HG03108 (cell line): ENCODE measurements around the gene MYCBPAP.

ENCODE experiments used
- ATAC-seq: cut with Tn5 transposase; IDR thresholded peaks from one replicate; pipeline ENCODE4 v1.9.1; 2021; ENCODE audit warnings: moderate library complexity; ENCODE audit not compliant: unreplicated experiment

The MYCBPAP gene

GRCh38 chr17:50517011-50517410, 8.8 kb downstream of the MYCBPAP start:
- no peak for ATAC-seq

- no peak for ATAC-seq
These were observed 9.5 kb downstream of the MYCBPAP start for GRCh38 chr17:50517504-50518383.

DNA sequence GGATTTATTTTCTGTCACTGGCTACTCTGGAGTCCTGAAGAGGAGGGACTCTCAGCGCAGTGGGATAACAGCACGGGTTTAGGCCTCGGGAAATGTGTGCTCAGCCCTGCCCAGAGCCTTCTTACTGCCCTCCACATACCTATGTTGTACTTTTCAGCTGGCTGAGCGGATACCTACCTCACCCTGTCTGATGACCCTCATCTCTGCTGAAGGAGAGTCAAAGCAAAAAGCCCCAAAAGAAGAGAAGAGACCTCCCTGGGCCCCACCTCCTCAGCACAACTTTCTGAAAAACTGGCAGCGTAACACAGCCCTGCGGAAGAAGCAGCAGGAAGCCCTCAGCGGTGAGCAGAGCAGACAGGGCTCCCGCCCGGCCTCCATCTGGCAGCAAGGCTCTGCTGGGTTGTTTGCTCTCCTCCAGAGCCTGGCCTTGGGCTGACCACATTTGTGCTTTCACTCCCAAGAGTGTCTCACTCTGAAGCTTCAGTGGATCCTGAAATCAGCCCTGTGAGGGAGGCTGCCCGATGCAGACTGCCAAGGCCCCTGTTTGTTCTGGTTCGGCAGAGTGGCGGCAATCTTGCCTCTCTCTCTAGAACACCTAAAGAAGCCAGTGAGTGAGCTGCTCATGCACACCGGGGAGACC, 10.3 kb downstream of the MYCBPAP start:
- ATAC-seq: no peak

- ATAC-seq: no peak
These were observed 11.0 kb downstream of the MYCBPAP start for GRCh38 chr17:50519141-50519834.

DNA sequence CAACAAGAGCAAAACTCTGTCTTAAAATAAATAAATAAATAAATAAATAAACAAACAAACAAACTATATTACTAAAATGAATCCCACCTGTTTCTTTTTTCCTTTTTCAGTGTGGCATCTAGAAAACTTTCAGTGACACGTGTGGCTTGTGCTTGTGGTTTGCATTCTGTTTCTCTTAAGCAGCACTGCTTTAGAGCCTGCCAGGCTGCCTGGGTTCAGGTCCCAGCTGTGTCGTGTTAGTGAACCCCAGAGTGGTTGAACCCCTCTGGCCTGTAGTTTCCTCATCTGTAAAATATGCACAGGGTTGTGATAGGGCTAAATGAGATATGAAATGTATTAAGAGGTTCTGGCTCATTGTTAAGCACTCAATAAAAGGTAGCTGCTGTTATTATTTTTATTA, 12.2 kb downstream of the MYCBPAP start:
- ATAC-seq: no peak

DNA sequence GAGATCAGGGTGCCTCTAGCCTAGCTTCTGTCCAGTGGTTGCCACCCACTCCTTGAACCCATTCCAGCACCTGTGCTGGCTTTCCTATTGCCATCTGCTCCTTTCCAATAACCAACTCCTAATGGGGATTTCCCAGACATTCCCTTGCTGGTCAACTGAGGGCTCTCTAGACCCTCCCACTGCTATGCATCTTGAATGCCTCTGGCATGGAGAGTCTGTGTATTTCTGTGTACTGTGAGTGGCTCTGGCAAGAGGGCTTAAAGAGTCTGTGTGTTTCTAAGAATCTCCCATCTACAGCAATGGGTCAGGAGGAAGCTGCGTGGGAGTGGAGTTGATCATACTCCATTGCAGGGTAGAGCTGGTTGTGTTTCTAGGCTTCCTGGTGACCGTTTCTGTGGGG, 13.3 kb downstream of the MYCBPAP start:
- ATAC-seq: no peak

DNA sequence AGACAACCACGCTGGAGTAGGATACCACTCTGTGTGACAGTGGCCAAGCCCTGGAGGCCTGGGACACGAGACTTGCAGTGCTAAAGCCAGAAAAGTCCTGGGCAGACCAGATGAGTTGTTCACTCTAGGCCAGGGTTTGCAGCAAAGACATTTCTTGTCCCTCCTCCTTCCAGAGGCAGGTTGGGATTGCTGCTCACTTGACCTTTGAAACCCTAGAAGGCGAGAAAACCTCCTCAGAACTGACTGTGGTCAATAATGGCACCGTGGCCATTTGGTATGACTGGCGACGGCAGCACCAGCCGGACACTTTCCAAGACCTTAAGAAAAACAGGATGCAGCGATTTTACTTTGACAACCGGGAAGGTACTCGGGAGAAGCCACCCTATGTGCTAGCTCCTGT, 14.5 kb downstream of the MYCBPAP start:
- ATAC-seq: no peak

DNA sequence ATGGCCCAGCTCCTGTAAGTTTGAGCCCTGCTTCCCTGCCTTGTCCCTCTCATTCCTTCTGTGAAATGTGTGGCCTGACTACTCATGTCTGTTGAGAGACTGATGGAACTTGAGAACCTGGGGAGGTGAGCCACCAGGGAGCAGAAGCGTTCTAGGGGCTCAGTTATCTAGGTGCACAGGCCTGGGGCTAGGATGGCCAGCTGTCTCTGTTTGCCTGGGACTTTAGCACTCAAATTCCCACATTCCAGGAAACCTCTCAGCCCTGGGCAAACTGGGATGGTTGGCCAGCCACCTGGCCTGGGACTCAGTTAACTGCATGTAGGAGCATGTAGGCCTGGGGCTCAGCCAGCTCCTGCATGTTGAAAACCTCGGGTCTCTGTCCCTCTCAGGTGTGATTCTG, 15.0 kb downstream of the MYCBPAP start:
- no peak for ATAC-seq

- ATAC-seq: no peak
These were observed 16.6 kb downstream of the MYCBPAP start for GRCh38 chr17:50524838-50525237.

- ATAC-seq: no peak
These were observed 19.0 kb downstream of the MYCBPAP start for GRCh38 chr17:50527155-50527762.

DNA sequence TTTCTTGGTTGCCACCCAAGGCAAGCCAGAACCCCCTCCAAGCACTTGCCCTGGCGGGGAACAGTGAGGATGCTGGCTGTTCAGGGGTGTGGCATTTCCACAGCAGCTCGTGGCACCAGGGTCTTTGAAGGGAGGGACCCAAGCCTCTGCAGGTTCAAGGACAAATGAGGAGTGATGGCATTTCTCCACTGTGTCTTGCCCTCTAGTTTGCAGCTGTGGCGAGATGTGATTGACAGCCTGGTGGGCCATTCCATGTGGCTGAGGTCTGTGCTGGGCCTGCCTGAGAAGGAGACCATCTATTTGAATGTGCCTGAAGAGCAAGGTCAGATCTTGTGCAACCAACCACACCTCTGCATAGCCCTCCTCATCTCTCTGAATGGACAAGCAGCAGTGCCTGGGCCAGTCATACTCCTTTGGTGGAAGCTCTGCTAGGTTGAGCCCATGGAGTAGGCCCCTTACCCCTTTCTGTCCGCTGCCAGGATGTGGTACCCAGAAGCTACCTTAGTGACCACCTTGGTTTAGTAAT, 19.8 kb downstream of the MYCBPAP start:
- ATAC-seq: no peak

GRCh38 chr17:50529849-50530248, 21.6 kb downstream of the MYCBPAP start:
- no peak for ATAC-seq

GRCh38 chr17:50531428-50532025, 23.3 kb downstream of the MYCBPAP start:
- ATAC-seq: no peak

GRCh38 chr17:50532452-50533024, 24.3 kb downstream of the MYCBPAP start, which contains the start of gene EPN3:
EPN3 (plus strand) TSS chr17:50532735; CDS start chr17:50536557, 3,822 bp downstream.
- no peak for ATAC-seq

DNA sequence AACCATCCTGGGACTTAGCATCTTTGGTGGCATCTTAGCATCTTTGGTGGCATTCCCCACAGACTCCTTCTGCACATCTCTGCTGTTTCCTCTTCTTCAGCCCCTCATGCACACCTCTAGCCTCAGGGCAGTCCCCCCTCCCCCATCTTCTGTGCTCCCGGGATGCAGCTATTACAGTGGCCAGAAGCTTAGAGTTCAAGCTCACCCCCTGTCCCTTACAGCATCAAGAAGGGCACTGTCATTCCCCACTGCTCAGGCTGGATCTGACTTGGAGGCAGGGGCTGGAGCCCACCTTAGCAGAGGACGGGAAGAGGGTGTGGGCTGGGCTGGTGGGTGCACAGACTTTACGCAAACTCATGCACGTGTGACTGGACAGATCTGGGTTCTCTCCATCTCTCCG, 24.9 kb downstream of the MYCBPAP start:
- no peak for ATAC-seq

GRCh38 chr17:50533720-50534148, 25.5 kb downstream of the MYCBPAP start:
- no peak for ATAC-seq

- no peak for ATAC-seq
These were observed 26.2 kb downstream of the MYCBPAP start for GRCh38 chr17:50534222-50534978.

- no peak for ATAC-seq
These were observed 26.7 kb downstream of the MYCBPAP start for GRCh38 chr17:50534979-50535326.

DNA sequence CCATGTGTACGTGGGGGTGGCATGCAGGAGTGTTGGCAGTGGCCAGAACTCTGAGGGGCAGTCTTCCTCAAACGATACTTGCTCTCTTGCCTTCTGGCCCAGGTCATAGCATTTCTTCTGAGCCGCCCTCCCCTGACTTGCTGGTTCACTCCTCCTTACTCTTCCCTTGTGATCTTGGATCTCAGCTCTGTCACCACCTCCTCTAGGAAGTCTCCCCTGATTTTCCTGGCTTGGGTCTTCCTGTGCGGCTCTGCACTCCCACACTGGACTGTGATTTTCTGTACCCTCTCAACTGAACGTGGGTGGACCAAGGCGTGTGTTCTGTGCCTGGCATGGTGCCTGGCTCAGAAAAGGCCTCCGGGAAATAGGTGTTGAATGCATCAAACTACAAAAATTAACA, 27.2 kb downstream of the MYCBPAP start:
- ATAC-seq: no peak
